Astrocyte (in vitro differentiated cells and primary cell): Measurements from ENCODE around the gene AUTS2.

Experiments used
- CTCF ChIP-seq: IDR thresholded peaks from 2 replicates; pipeline ENCODE4 v1.5.1; 2011; ENCODE audit warnings: low read depth, mild to moderate bottlenecking, inconsistent platforms, low read length, moderate library complexity; ENCODE audit not compliant: insufficient read depth
- EZH2 ChIP-seq: IDR thresholded peaks from 2 replicates; pipeline ENCODE4 v1.6.1; 2012; ENCODE audit warnings: mild to moderate bottlenecking, low read length, inconsistent platforms; ENCODE audit not compliant: insufficient read depth

GRCh38 chr7:69603351-69603750, 5.1 kb downstream of the AUTS2 start:
- TF ChIP-seq CTCF, result no peak
- no peak for TF ChIP-seq EZH2
